ENCODE results near the gene DENND1A.
"Not testable (repeated sequence)": the region's sequence is repeated elsewhere in the genome, so short reads cannot be mapped to it uniquely, and the experiment has no call there.

DENND1A gene

GRCh38 chr9:123445981-123446610, 483.8 kb downstream of the DENND1A start:
- DNase-seq: no peak

DNA sequence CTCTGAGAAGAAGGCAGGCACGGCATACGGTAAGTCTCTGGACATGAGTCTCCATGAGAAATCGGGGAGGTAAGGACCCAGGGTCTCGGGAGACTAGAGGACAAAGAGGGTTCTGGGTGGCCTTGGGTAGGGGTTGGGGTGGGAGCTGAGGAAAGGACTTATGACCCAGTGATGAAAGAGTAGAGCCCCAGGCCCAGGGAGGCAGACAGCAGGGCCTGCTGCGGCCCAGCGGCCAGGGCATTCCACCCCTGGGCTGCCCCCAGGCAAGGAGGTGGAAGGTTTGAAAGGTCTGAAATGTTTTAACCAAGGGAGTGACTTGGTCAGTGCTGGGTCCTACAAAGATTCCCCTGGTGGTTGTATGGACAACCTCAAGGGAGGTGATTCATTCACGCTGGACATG, 484.8 kb downstream of the DENND1A start:
- DNase-seq: no peak

DNA sequence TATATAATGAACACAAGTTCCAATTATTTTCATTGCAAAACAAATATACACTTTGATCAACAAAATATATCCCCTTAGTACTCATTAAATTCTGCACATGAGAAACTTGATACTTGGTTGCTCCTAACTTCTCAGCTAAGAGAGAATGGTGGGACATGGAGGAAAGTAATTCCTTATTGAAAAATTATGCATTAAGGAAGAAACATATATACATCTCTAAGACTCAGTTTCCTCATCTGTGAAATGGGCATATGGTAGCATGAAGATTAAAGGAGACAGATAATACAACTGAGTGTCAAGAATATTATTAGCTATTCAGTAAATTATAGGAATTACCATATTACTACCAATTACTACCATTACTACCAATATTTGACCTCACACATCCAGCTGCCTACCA, 488.2 kb downstream of the DENND1A start:
- no peak for DNase-seq

GRCh38 chr9:123440256-123440655, 489.7 kb downstream of the DENND1A start:
- no peak for DNase-seq

- no peak for DNase-seq
Observed at GRCh38 chr9:123438821-123439220, 491.1 kb downstream of the DENND1A start.

DNA sequence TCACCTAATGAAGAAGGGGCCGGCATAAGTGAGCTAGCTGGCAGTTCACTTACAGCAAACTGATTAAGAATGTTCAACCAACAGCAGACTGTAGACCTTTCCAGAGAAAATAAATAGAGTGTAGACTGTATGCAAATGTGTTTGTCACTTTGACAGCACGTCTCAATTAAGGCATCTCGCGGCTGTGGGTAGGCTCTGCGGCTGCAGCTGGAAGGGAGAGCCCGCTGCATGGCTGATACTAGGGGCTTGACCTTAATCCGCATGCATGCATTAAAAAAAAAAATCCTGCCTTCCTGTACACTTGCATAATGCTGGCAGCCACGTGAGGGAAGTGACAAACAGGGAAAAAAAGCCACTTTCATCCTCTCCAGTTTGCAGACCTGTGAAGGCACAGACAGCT, 491.6 kb downstream of the DENND1A start:
- DNase-seq: no peak

- no peak for DNase-seq
Observed at GRCh38 chr9:123437201-123437600, 492.7 kb downstream of the DENND1A start.

DNA sequence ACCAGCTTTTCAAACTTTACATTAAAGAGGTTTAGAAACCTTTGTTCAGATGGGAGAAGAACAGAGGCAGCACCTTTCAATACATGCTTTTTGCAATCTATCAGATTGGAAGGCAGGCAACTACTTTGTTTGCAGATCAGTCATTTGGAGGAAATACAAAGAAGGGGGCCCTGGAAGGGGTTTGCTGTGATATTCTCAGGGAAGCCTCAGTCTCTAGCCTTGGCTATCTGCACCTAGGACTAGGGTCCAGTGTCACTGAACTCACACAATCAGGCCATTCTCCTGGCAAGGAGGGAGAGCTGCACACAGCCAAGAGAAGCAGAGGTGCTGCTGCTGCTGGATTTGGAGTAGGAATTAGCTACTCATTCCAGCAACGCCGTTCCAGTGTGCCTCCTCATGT, 494.5 kb downstream of the DENND1A start:
- no peak for DNase-seq

DNA sequence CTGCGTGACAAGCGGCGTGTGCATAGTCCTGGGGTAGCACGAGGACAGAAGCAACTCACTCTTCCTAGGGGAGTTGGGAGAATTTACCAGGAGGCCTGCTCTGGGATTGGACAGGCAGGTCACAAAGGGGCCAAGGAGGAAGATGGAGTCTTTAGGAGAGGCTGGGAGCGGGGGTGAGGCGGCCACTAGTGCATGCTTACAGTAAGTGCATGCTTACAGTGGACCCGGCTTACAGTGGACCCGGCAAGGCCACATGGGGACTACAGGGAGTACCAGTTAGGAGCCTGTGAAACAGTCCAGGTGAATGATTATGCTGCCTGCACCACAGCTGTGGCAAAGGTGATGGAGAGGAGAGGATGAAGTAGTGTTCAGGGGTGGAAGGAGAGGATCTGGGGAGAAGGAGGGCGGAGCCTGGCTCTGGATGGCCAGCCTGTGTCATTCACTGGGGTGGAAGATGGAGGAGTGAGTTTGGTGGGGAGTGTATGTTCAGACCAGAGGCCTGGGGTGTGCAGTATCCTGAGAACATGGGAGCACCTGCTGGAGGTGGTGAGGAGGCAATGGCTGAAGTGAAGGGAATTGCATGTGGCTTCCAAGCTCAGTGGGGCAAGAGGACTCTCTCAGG, 495.2 kb downstream of the DENND1A start:
- DNase-seq: no peak

GRCh38 chr9:123432331-123433236, 497.3 kb downstream of the DENND1A start:
- DNase-seq: no peak

DNA sequence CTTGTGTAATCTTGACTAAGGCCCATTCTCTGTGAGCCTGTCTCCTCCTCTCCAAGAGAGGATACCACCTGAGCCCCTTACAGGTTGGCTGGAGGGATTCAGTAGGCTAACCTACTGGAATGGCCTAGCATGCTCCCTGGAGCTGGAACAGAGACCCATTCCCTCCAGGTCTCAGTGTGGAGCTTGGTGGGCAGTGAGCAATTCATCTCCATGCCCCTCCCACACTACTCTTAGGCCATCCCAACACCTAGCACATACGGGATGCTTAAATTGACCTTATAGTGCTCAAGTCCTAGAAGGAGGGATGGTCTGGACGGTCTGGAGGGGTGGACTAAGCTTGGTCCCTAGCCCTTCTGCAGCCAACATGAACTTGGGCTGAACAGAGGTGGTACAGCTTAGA, 498.3 kb downstream of the DENND1A start:
- no peak for DNase-seq

GRCh38 chr9:123428450-123428849, 501.5 kb downstream of the DENND1A start:
- not testable (repeated sequence) for DNase-seq

GRCh38 chr9:123426406-123426805, 503.5 kb downstream of the DENND1A start:
- DNase-seq: no peak

DNA sequence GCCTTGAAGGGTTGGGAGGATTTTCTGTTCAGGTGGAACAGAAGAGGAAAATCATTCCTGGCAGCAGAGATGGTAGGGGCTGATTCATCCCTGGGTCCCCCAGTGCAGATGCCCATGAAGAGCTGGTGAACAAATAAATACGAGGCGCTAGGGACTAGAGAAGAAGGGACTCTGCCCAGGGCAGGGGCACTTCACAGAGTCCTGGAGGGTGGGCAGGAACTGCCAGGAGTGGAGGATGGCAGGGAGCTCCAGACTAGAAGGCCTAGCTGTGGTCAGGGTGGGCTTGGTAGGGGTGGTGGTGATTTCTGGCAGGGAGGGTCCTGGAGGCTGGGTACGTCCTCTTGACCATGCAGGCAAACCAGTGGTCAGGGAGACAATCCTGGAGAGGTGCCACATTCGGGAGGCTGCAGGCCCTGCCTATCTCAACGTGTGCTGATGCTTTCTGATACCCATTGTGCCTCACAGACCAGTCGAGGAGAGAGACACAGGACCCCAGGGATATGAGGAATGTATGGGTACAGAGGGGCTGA, 504.0 kb downstream of the DENND1A start:
- DNase-seq: no peak

DNA sequence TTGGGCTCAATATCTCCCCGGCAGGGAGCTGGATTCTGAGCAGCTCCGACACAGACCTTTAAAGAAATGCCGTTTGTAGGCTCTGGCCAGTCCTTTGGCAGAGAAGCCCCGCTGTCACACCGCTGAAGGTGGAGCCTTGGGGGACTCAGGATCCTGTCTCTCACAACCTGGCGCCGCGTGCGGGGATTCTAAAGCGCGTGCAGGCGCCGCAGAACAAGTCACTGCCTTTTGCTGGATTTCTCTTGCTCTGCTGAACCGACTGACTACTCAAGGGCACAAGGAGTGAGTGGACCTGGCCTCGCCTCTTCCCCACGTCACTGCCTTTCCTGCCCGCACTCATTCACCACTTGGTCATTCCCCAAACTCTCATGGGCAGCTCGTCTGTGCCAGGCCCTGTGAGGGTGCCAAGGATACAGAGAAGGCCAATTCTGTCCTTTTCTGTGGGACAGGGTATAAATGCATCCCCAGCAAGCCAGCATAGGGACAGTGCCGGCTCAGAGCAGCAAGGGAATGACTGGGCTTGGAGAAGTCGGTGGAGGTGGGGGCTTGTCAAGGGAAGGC, 504.6 kb downstream of the DENND1A start:
- DNase-seq: no peak

DNA sequence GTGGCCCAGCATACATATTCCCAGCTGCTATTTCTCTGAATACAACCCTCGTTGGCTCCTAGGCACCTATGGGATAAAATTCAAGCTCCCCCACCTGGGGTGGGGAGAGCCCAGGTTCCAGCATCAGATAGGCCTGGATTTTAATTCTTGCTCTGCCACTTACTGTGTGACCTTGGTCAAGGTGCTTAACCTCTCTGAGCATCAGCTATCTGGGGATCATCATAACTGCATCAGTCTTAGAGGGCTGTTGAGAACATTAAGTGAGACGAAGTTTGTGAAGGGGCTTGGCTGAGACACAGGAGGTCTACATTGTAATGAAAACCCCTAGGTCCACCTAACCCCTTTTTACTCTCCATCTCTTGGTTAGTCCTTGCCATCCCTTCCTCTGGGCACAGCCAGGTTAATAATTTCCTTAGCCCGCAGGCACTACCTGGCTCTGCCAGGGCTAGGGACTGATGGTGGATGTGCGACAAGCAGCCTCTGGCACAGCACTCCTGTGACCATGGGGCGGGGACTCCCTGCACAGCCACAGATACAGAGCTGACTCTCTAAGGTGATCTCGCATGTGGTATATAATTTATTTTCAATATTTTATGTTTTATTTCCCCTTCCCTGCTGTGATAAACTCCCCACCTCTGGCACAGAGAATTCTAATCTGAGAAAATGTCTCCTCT, 505.2 kb downstream of the DENND1A start:
- no peak for DNase-seq

DNA sequence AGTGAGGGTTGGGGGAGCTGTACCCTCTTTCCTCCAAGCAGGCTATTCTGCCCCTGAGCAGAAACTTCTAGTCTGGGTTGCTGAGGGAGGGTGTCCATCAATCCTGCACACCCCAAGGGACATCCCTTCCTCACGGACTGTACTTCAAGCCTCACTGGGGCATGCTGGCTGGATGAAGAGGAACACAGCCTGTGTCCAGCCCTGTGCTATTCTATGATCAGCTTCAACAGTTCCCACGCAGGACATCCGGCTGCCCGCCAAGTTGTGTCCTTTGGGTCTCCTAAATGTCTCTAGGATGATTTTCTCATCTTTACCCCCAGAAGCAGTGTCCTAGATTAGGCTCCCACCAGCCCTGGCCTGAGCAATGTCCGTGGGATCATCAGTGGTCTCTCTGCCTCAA, 505.8 kb downstream of the DENND1A start:
- no peak for DNase-seq

DNA sequence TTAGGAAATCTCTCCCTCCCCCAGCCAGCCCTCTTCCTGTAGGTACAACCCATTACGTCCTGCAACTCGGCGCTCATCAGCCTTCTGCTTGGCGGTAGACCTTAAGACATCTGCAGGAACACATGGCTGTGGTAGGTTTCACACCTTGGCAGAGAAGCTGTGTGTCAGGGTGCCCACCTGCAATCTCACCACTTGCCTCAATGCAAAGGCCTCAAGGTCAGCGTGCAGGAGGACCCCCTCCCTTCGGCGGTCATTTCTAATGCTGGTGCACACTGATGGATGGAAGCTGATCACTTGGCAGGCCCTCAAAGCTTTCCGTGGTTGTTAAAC, 506.6 kb downstream of the DENND1A start:
- no peak for DNase-seq

GRCh38 chr9:123422635-123423310, 507.2 kb downstream of the DENND1A start:
- no peak for DNase-seq

DNA sequence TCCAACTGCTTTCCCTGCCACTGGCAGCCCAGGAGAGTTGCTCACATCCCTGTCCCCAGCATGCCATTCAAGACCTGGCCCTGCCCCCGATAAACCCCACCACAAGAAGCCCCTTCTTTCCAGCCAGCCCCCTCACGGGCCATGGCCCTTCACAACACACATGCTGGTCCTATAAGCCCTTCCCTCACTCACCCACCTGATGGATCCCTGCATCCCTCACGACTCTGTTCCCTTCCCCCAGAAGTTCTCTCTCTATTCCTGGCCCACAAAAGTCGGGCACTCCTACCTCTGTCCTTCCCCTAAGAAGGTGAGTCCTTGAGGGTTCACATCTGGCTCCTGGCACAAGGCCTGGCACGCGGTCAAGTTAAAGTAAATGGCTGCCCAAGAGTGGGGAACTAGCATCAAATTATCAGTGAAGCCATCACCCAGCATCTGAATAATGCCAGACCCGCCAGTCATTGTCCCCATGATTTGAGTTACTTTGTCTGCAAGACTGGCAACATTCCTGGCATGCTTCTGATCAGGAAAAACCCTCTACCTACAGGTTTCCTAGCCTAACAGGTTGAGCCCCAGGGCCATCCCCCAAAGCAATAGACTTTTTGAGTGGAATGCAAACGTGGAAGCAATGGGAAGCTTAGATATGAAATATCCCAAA, 508.0 kb downstream of the DENND1A start:
- no peak for DNase-seq

- no peak for DNase-seq
Observed at GRCh38 chr9:123421186-123421585, 508.7 kb downstream of the DENND1A start.

GRCh38 chr9:123420592-123421111, 509.3 kb downstream of the DENND1A start:
- DNase-seq: no peak

Data from NCI-H1105 treated with DMSO at 0.1 percent for 48 hours (cell line).